Measurements from ENCODE around the gene SAMD4B. TPM values are rescaled to one million over a fixed set of nuclear protein-coding genes. Genes with fewer than 3 reads are reported as not detected.
"Not testable (repeated sequence)": the region's sequence is repeated elsewhere in the genome, so short reads cannot be mapped to it uniquely, and the experiment has no call there.

The SAMD4B gene
- total RNA-seq, 4 donors from 2014 or later, result 55.9 to 87.7 (median 73.2) TPM

GRCh38 chr19:39327363-39328045 is 14.7 kb upstream of the SAMD4B start:
- no peak for TF ChIP-seq CTCF (IDR thresholded peaks at IDR 0.05)
- no peak for DNase-seq (ENCODE audit: low spot score)
- no peak for ATAC-seq (ENCODE audit: low FRiP score)

- peak in 2 of 3 donors; percentile 56 to 90 for TF ChIP-seq CTCF (IDR thresholded peaks at IDR 0.05)
- ATAC-seq (ENCODE audit: low FRiP score) (no peak), DNase-seq (ENCODE audit: low spot score) (peak; percentile 91)
These were observed 14.0 kb upstream of the SAMD4B start for GRCh38 chr19:39328046-39328705.

GRCh38 chr19:39329948-39330347 is 12.3 kb upstream of the SAMD4B start:
- no peak for ATAC-seq (ENCODE audit: low FRiP score)
- no peak for DNase-seq (ENCODE audit: low spot score)
- no peak for TF ChIP-seq CTCF (IDR thresholded peaks at IDR 0.05)

- no peak for TF ChIP-seq CTCF (IDR thresholded peaks at IDR 0.05)
- ATAC-seq (ENCODE audit: low FRiP score), result no peak
- DNase-seq (ENCODE audit: low spot score), result no peak
These were observed 9.9 kb upstream of the SAMD4B start for GRCh38 chr19:39332293-39332692.

- not testable (repeated sequence) for ATAC-seq (ENCODE audit: low FRiP score); DNase-seq (ENCODE audit: low spot score)
These were observed 9.5 kb upstream of the SAMD4B start for GRCh38 chr19:39332738-39333137.

- DNase-seq (ENCODE audit: low spot score) (no peak), ATAC-seq (ENCODE audit: low FRiP score) (no peak)
These were observed 8.7 kb upstream of the SAMD4B start for GRCh38 chr19:39333507-39333906.

More at GRCh38 chr19:39333507-39333906, 8.7 kb upstream of the SAMD4B start:
- no peak for TF ChIP-seq CTCF (IDR thresholded peaks at IDR 0.05)

Data from omental fat pad (tissue), 4 donors.